GM19043 (cell line): ENCODE measurements around the gene CYSTM1.

Experiments used
- ATAC-seq: cut with Tn5 transposase; IDR thresholded peaks from one replicate; pipeline ENCODE4 v1.9.1; 2021; ENCODE audit warnings: low read depth; ENCODE audit not compliant: unreplicated experiment

The CYSTM1 gene

DNA sequence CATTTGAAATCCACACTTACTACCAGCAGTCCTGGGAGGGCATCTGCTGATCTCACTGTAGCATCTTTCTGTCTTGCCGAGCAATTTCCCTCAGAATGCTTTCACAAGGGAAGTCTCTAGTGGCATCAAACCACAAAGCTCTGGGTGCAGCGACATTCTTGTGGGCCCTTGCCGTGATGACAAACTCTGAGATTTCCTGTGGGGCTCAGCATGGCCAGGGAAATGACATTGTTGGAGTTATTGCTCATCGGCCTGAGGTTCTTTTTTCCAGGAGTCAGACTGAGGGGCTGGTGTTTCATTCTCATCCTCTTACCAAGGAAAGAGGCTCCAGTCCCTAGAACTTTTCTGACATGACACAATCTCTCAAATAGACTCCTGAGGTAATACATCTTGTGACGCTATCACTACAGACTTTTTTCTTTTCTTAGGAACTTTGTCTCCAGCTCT, 76.6 kb downstream of the CYSTM1 start:
- no peak for ATAC-seq

DNA sequence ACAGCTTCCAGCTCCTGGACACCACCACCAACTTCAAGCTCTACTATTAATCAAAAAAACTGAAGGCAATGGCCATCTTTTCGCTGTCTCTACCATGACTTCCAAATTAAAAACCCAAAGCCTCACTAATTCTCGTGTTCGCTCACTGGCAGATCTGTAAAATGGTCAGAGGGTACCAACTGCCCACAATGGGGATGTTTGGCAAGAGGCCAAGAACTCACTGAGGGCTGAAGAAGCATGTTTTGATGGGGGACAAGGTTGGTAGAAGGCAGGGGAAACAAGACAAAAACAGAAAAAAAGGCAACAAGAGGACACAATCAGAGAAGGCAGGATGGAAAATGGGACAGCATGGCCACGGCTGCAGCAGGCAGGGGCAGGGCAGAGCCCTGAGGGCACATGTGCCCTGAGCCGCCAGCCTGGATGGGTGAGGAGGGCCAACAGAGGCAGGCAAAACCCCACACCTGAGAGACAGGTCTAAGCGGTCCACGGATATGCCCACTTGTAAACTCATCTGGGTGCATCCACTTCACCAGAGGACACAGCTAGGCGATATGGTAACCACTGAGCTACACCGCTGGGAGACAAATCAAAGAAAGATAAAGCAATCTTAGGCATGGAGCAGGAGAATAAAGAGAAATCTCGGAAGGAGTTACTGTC, 77.6 kb downstream of the CYSTM1 start:
- ATAC-seq: no peak

DNA sequence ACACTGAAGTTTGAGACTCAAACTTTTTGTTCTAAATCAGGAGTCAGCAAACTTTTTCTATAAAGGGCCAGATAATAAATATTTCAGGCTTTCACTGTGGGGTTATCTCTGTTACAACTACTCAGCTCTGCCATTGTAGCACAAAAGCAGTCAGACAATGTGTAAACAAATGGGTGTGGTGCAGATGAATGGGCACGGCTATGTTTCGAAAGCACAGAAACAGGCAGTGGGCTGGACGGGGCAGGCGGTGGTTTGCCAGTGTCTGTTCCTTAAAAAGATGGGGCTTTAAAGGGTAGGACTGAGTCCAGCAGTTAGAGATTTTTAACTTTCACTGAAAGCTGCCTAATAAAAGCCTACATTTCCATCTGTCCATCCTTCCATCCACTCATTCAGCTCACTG, 79.0 kb downstream of the CYSTM1 start:
- ATAC-seq: no peak

DNA sequence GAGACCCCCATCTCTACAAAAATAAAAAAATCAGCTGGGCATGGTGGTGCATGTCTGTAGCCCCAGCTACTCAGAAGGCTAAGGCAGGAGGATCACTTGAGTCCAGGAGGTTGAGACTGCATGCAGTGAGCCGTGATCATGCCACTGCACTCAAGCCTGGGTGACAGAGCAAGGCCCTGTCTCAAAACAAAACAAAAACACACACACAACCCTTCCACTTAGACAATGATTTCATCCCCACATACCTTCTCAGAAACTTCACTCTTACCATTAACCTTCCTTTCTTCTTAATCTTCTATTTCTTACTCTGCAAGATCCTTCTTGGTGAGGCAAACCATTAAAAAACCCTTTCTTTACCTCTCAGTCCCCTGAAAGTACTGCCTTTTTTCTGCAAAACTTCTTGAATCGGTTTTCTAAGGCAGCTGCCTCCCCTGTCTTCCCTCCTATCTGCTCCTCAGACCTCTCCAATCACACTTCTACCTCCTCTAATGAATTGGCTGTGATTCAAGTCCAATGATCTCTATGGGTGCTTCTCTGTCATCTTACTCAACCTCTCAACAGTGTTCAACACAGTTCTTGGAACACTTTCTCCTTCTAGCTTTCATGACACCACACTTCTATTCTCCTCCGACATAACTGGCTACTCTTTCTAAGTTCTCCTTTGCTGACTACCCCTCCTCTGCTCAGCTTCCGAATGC, 80.6 kb downstream of the CYSTM1 start:
- no peak for ATAC-seq

DNA sequence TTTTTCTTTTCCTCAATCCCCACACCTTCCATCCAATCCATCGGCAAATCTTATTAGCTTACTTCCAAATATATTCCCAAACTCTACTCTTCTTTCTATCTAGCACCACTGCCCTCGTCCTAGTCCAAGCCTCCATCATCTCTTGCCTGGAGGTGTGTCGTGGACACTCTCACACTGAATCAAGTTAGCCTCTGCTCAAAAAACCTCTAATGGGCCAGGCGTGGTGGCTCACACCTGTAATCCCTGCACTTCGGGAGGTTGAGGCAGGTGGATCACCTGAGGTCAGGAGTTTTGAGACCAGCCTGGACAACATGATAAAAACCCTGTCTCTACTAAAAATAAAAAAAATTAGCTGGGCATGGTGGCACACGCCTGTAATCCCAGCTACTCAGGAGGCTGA, 81.7 kb downstream of the CYSTM1 start:
- no peak for ATAC-seq

DNA sequence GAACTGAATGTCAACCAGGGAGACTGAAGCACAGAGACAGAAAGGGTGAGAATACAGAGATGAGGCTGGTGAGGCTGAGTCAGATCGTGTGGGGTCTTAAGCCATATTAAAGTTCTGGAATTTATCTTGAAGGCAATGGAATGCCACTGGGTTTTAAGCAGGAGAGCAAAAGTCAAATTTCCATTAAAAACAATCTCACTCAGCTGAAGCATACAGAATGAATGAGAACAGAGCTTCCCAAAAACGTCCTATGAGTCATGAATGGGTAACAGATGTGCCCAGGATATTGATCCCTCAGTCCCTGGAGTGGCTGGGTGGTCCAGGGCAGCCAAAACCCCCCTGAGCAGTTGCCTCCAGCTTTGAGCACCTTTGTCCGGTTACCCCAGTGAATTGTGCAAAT, 83.0 kb downstream of the CYSTM1 start:
- ATAC-seq: no peak

DNA sequence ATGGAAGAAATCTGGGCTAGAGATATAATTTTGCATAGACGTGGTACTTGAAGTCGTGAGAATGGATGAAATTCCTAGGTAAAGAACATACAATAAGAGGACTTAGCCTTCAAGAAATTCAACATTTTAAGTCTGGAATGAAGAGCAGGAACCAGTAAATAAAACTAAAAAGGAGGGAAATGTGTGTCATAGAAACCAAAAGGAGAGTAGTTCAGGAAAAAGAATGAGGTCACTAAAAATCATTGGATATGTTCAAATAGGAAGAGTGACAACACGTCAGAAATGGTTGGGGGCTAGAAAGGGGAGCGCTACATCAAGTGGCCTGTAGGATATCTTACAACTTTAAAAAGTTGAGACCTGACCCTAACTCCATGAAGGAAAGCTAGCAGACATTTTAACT, 83.9 kb downstream of the CYSTM1 start:
- no peak for ATAC-seq

DNA sequence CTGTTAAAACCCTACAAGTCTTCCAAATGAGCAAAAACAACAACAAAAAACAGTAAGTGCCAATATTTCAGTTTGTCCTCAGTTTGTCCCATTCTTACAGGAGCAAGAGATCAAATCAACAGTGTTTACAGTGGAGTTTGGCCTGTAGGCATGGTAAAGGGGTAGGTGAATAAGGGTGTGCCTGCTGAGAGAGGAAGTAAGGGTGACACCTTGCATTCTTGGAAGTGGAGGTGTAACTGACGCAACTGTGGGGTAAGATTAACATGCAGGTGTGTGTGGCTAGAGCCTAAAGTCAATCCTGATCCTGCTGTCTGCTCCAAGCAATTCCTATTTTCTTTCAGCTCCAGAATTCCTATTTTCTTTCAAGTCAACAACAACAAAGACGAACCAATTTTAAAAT, 84.5 kb downstream of the CYSTM1 start:
- ATAC-seq: no peak

DNA sequence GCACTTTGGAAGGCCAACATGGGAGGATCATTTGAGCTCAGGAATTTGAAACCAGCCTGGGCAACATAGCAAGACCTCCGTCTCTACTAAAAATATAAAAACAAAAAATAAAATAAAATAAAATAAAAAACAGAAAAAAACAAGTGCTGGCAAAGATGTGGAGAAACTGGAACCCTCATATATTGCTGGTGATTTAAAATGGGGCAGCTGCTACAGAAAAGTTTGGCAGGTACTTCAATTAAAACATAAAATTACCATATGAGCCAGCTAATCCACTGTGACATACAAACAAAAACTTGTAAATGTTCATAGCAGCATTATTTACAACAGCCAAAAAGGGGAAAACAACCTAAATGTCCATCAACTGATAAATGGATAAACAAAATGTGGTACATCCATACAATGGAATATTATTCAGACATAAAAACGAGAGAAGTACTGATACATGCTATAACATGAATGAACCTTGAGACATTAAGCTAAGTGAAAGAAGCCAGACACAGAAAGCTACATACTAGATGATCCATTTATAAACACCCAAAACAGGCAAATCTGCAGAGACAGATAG, 85.2 kb downstream of the CYSTM1 start:
- no peak for ATAC-seq

DNA sequence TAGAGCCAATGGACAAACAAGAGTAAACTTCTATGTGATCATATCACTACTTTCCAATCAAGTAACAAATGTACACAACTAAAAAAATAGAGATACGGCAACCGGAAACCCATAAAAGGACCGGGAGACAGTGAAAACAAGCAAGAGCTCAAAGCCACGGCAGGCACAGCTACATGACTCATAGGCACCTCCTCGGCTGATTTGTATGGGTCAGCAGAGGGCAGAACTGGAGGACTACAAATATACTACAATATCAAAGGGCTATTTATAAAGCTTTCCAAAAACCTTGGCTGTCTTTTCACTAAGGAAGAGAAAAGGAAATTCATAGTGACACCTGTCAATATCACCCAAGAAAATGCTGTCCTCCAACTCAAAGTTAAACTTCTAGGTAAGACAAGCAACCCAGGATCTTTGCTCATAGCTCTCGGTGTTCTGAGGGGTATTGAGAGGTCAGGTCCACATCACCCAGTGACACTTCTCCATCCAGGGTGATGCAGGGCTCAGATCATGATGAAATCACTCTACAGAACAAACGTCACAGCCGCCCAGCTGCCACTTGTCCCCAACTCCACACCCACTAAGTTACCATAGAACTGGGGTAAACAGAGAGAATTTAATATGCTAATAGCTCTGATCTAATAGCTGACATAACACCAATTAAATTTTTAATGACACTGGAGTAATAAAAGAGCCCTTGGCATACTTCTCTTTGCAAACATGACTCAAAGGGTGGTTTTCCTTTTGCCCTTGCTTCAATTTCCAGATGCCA, 86.6 kb downstream of the CYSTM1 start:
- ATAC-seq: no peak

DNA sequence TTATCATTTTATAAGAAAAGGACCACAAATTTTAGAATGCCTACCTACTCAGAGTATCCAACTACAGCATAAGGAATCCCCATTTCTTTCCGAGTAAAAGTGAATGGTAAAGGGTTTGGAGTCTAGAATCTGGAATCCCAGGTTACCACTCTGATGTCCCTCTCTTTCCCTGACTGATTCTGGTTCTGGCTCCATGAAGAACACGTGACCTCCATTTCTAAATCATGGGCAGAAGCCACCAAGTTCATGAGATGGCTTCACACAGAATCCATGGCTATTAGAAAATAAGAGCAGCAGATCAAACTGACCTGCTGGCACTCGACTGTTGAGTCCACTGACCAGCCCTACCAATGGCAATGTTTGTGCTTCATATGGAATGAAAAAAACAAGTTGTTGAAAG, 87.2 kb downstream of the CYSTM1 start:
- ATAC-seq: no peak

DNA sequence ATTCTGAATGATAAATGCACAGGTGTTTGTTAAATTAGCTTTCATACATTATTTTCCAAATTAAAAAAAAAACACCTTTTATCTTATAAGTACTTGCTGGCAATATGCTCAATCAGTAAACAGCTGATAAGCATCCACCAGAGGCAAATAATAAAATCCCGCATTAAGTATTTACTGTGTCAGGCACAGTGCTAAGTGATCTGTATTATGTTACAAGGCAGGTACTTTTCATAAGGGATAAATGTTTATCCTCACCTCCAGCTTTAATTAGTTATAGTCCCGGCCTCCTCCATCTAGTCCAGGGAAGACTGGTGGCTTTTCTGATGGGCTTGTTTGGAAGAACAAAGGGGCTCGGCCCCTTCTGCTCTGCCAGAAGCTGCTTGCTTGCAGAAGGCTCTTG, 87.9 kb downstream of the CYSTM1 start:
- ATAC-seq: no peak

DNA sequence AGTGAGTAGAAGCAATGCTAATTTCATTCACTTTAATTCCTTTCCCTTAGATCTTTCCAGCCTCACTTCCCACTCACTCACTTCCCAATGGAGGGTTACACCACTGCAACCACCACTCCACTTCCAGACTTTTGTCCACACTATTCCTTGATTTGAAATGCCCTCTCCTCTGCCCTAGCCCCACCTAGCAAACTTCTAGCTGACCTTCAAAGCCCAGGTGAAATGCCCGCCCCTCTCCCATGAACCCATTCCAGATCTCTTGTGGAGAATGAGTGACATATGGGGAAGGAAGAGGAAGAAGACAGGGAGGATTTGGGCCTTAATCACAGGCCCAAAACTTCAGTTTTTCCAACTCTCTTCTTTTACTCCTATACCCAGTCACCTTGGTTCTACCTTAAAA, 90.9 kb downstream of the CYSTM1 start:
- no peak for ATAC-seq

DNA sequence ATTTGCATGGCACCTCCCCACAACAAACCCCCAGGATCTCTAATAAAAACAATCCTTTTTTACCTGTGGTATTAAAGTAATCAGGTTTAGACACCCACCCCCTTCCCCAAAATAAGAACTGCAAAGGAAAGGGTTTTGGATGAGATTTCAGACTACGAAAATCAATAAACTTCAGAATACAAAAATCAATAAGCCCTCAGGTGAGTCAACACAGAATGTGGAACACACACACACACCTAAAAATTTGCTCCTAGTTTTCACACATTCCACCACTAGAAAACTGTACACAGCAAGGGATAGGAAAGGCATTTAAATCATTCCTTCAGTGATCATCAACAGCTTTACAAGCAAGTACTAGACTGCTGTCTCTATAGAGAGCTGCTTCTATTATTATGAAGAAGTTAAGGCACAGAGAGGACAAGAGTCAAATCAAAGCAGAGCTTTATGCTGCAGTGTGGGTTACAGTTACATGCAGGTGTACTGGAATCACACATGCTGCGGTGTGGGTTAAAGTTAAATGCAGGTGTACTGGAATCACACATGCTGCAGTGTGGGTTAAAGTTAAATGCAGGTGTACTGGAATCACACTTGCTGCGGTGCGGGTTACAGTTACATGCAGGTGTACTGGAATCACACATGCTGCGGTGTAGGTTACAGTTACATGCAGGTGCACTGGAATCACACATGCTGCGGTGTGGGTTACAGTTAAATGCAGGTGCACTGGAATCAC, 91.6 kb downstream of the CYSTM1 start:
- no peak for ATAC-seq

DNA sequence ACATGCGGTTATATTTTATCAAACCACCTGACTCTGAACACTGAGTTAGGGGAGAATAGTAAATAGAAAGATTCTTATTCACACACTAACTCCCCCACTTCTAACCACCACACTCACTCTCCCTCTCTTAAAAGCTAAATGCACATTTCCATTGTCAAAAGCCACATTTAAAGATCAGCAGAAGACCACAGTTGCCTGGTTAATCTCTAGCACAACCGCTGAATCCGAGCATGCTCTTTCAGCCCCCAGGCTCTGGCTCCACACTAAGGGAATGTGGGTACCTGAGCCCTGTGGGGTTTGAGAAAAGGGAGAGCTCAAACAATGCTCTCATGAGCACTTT, 92.2 kb downstream of the CYSTM1 start:
- ATAC-seq: no peak

DNA sequence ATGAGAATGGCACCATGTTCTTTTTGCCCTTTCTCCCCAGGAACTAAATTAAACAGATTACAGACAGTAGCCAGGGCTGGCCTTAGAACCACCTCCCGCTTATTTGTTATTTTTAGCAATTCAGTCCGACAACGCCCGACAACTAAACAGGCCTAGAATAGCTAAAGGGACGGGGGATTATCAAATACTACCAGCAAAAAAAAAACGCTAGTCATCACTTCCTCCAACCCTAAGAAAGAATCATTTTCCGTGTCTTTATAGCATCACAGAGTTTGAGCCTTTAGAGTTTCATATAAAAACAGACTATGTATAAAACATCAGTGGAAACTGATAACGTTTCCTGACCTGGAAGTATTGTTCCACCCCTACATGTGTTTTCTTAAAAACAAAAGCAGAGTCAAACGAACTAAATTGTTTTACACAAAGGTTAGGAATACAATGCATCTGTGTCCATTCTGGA, 92.6 kb downstream of the CYSTM1 start:
- ATAC-seq: no peak

DNA sequence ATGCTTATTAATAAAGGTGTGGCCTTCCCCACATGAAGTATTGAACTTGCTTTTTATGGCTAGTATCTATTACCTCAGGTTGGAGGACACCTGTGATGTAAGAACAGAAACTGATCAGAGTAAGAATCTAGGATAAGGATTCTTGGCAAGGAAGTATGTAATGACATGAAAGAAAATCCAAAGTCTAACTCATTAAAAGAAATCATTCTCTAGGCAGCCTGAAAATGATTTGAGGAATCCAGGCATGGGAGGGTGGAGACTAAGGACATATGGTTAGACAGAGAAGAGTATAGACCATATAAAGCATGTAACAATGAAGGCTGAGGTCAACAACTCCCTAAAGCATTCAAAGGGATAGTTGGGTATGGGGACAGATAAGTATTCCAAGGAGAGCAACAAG, 95.0 kb downstream of the CYSTM1 start:
- no peak for ATAC-seq

DNA sequence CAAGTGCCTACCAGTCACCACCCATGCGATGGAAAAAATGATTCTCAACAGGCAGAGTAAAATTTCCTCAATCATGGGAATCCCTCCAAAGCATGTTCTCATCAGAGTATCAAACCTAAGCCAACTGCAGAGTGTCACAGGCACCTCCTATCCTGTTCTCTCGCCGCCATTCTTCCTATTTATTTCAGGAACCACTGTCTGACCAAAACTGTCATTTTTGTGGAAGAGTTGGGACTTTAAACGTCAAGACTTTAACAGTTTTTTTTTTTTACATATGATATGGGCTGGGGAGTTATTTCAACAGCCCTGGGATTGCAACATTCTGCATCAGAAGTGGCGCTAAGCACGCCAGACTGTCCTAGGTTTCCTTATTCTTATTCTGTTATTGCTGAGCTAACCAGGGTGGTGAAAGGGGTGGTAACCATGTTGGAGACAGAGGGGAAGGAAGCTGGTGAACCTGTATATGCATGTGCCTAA, 98.5 kb downstream of the CYSTM1 start:
- no peak for ATAC-seq

DNA sequence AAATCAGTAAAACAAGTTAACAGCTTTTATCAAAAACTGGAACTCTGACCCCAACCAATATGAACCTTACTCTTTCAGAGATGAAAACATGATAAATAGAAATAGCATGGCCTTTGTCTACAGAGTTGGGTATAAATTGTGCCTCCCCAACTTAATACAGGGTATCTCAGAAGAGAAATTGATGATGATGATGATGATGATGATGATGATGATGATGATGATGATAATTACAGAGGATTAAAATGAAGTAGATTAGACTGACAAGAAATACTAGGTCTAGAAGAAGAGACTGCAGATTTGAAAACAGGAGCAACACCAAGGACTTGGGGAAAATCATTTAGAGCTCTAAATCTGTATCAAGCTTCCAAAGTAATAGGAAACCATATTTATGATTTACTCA, 100.8 kb downstream of the CYSTM1 start:
- ATAC-seq: no peak

DNA sequence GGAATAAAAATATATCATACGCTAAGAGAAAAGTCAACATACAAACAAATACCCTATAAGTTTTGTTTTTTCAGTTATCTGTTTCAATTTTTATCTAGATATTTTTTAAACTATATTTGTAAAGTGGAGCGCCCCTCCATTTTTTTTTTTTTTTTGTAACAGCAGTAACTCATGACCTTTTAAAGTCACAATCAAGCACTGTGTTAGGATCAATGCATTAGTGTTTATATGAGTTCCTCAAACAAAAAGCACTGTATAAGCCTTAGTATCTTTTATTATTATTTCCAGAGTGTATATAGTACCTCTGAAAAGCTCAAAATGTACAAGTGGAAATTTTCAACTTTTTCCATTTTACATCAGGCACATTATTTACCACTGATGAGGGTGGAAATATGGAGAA, 107.3 kb downstream of the CYSTM1 start:
- no peak for ATAC-seq

DNA sequence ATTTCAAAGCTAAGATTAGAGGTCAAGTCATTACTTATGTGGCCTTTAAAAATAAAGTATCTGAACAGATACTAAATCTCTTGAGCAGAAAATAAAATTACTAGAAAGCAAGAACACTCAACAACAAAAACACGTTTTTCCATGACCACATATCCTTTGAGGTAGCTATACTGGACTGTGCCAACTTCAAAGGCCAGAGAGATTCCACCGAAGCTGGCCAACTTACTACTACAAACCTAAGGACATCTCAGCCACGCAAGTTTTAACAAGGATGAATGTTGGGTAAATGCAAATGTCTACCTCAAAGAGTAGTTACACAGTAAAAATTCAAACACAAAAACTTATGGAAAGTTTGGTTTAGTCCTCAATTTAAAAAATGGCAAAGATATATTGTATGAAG, 109.0 kb downstream of the CYSTM1 start:
- ATAC-seq: no peak
